ENCODE data around the gene PABPN1.
"Not testable (repeated sequence)": the region's sequence is repeated elsewhere in the genome, so short reads cannot be mapped to it uniquely, and the experiment has no call there.

The PABPN1 gene

DNA sequence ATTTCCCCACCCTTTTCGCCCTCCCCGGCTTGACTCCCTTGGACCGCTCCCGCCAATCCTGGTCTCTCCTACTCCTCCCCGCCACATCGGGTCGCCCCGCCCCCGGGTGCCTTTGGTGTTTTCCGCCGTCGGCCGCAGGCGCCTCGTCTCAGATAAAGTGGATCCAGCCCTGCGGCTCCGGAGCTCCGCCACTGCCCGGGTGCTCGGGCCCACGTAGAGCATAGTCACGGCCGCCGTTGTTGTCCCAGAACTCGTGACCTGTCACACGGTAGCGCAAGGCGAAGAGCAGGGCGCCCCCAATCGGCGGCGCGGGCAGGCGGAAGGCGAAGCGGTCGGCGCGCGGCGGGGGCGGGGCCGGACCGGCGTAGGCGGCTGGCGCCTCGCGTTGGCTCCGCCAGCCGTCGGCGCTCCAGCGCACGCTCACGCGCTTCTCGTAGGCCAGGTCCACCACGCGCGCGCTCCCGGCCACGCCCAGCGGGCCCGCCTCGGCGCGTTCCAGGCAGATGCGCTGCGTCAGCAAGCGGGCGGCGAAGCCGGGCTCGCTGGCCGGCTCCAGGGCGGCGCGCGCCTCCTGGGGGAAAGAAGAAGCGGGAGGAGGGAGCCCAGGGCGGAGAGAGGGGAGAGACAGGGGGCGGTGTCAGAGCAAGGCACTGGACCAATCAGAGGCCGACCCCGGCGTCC lies 19.8 kb upstream of the PABPN1 start:
- DNase-seq (ENCODE audit: low read depth, low spot score), result peak; percentile 98

DNA sequence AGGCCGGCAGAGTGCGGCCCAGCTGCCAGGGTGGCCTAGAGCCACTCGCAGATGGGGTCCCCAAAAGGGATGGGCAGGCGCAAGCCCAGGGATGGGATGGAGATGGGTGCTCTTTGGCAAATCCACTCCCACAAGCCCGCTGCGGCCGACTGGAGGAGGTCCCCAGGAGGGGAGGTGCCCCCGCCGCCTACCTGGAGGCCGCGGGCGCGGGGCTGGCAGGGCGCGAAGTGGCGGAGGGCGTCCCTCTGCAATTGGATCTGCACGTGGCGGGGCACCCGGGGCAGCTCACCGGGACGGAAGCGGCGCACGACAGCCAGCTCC lies 19.3 kb upstream of the PABPN1 start:
- no peak for DNase-seq (ENCODE audit: low read depth, low spot score)

DNA sequence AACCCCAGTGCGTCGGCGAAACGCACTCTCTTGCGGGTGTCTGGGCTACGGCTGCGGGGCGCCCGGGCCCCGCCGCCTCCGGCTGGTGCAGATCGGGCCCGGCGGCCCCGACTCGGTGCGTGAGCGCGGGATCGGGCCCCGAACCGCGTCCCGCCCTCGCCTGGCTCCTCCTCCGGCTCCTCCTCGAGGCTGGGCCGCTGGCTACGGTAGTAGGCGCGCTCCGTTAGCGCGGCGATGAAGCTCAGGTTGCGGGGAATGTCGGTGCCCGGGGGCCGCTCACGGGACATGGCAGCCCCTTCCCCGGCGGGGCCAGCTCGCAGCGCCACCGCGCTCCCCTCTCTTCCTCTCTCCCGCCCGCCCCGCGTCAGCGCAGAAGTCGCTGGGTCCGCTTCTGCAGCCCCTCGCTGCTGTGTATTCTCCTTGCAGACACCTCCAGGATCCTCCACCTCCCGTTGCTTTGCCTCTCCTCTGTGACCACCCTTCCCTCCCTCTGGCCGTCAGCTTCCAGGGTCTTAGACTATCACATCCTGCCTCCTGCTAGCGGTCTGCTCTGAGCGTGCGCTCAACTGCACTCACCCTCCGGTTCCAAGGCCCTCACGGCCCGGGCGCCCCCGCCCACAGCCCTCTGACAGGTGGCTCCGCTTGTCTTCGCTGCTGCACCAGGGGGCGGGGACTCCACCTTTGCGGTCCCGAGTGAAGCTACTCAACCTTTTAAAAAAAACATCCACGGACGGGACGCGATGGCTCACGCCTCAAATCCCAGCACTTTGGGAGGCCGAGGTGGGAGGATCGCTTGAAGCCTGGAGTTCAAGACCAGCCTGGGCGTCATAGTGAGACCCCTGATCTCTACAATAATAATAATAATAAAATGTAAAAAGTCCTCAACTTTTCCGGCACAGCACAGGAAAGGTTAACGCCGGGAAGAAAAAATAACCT lies 18.7 kb upstream of the PABPN1 start, which contains the start of gene PPP1R3E:
TSS of gene PPP1R3E (minus strand) at position 570 of the 936 bp plus-strand sequence. CDS start at position 287, 283 bp downstream.
- no peak for DNase-seq (ENCODE audit: low read depth, low spot score)

DNA sequence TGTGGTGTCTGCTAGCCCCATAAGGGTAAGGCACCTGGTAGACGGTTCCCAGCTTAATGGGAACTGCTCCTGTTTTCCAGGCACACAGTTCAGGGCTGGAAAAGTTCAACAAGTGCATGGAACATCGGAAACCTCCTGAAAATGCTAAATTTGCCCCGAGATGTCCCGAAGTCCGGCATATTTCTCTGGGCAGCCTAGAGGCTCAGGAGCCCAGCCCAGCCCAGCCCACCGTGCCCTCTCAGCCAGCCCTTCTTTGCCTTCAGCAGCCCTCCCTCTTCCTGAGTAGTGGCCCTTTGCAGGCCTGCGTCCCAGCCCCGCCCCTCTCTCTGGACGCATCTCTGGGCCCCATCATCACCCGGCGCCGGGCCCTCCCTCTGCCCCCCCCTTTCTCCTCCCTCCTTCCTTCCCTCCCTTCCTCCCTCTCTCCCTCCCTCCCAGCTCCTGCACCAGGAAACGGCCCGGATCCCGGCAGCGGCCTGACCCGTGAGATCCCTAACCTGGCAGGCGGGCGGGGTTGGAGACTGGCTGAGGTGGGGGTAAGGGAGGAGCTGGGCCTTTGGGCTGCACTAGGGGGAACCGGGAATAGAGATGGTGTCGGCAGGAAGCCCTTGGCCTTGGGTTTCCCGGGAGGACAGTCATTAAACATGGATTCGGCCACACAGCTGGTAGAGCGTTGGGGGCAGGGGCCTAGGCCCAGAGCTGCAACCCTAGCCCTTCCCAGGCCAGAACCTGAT lies 14.7 kb upstream of the PABPN1 start, which contains the start of gene BCL2L2:
TSS of gene BCL2L2 (plus strand) at position 422 of the 734 bp plus-strand sequence. CDS start 935 bp downstream, outside the sequence.
- no peak for DNase-seq (ENCODE audit: low read depth, low spot score)

DNA sequence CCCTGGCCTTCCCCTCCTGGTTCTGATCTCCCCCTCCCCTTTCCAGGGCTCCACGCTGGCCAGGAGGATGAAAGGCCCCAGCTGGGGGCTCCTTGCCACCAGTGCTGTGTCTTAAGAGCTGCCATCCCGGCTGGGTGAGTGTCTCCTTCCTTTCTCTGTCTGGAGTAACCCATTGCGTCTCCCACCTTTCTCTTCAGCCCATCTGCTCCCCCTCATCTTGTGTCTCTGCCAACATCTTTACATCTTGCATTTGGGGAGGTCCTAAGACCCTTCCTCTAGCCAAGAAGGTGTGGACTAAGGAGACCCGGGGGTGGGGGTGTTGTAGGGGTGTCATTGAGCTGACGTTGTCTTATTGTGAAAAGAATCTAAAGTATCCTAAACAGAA lies 14.1 kb upstream of the PABPN1 start:
- no peak for DNase-seq (ENCODE audit: low read depth, low spot score)

DNA sequence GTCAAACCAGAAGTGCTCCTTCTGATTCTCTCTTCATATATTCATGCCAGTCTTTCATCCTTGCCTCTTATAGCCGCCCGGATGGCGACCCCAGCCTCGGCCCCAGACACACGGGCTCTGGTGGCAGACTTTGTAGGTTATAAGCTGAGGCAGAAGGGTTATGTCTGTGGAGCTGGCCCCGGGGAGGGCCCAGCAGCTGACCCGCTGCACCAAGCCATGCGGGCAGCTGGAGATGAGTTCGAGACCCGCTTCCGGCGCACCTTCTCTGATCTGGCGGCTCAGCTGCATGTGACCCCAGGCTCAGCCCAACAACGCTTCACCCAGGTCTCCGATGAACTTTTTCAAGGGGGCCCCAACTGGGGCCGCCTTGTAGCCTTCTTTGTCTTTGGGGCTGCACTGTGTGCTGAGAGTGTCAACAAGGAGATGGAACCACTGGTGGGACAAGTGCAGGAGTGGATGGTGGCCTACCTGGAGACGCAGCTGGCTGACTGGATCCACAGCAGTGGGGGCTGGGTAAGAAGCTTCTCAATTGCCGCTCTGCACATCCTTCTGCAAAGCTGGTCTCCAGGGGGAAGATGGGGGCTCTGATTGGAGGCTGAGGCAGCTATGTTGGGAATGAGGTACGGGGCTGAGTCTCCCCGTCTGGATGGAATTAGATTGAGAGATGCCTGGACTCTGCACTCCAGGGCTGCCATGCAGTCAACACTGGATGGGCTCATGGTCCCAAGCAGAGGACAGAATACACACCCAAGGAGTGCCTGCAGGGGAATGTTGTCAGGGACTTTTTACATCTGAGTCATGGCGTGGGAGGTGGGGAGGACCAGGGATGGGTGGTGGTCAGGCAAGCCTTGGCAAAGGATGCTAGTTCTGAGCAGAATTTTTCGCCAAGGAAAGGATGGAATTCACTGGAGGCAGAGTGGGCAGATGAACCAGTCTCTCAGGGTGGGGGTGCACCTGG lies 13.3 kb upstream of the PABPN1 start:
- DNase-seq (ENCODE audit: low read depth, low spot score), result no peak

DNA sequence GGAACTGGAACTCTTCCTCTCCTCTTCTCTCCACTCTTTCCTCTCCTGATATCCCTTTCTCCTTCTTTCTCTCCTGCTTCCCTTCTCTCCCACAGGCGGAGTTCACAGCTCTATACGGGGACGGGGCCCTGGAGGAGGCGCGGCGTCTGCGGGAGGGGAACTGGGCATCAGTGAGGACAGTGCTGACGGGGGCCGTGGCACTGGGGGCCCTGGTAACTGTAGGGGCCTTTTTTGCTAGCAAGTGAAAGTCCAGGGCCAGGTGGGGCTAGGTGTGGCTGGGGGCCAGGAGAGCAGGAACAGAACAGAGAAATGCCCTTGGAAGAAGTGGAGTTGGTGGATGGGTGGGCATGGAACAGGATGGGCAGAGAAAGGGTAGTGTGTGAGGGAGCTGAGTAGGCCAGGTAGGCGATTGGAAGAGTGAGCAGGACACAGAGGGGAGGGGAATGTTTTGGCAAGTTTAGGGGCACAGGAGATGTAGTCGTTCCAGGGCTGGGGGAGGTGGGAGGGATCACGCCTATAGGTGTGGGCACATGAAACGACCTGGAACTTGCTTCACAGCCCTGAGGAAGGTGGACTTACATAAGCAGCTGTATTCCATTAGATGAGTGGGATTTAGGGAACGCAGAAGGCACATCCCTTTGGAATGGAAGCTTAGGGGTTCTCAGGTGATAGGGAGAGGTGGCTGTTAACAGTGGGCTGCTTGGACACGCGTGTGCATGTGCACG lies 12.4 kb upstream of the PABPN1 start:
- no peak for DNase-seq (ENCODE audit: low read depth, low spot score)

DNA sequence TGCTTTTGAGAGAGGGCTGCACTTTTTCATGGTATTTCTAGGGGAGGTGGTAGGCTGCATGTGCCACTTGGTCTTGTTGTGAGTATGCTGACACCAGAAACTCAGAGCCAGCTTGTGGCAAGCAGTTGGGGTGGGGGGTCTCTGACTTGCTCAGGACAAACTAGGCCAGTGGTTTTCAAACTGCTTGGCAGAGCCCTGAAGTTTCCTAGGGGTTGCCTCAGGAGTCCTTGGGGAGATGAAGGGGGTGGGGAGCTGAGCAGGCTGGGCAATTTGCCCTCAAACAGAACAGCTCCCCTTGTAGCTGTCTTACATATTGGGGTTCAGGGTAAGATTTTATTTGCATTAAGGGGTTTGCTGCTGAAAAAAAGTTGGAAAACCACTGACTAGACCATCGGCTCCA lies 10.7 kb upstream of the PABPN1 start:
- no peak for DNase-seq (ENCODE audit: low read depth, low spot score)

DNA sequence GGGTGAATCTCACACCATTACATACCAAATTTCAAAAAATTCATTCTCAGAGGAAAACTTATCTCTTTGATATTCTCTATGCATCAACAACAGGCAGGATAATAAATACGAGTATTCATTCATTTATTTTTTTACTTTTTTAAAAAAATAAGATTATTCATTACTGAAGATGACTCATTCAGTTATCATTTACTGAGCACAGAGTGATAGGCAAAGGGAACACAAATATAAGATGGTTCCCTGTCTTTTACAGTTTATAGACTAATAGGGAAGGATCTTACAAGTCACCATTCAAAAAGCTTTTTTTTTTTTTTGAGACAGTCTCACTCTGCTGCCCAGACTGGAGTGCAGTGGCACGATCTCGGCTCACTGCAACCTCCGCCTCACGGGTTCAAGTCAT lies 5.0 kb upstream of the PABPN1 start:
- DNase-seq (ENCODE audit: low read depth, low spot score), result no peak

DNA sequence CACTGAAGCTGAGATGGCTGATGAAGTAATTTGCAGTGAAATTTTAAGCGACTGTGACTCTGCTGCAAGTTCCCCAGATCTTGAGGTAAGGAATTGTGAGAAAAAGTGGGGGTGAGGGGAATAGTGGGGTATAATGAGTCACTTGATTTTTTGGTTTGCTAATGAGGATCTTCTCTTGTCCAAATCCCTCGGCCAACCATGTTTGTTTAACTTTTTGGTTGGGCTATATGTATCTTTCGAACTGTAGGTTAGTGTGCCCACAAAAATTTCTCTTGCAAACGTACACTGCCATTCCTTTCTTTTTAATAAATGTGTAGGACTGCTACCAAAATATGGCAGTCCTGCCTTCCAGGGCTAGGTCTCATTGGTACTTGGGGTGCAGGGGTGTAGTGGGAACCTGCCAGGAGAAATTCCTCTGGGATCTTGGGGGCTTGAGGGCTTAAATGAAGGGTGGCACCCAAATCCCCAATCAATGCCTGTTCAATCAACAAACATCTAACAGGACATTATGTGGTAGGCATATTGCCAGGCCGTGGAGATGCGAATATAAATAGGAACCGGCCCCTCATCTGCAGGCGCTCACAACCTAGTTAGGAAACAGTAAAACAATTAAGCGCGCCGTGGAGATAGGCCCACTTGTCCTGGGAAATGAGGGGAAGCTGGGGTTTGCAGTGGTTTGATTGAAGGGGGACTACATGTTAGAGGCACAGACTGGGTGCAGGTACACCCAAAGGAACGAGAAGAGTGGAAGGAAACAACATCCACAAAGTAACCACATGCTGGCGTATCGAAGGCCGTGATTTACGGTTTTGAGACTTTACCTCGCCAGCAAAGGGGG lies 1.3 kb upstream of the PABPN1 start:
- no peak for DNase-seq (ENCODE audit: low read depth, low spot score)

DNA sequence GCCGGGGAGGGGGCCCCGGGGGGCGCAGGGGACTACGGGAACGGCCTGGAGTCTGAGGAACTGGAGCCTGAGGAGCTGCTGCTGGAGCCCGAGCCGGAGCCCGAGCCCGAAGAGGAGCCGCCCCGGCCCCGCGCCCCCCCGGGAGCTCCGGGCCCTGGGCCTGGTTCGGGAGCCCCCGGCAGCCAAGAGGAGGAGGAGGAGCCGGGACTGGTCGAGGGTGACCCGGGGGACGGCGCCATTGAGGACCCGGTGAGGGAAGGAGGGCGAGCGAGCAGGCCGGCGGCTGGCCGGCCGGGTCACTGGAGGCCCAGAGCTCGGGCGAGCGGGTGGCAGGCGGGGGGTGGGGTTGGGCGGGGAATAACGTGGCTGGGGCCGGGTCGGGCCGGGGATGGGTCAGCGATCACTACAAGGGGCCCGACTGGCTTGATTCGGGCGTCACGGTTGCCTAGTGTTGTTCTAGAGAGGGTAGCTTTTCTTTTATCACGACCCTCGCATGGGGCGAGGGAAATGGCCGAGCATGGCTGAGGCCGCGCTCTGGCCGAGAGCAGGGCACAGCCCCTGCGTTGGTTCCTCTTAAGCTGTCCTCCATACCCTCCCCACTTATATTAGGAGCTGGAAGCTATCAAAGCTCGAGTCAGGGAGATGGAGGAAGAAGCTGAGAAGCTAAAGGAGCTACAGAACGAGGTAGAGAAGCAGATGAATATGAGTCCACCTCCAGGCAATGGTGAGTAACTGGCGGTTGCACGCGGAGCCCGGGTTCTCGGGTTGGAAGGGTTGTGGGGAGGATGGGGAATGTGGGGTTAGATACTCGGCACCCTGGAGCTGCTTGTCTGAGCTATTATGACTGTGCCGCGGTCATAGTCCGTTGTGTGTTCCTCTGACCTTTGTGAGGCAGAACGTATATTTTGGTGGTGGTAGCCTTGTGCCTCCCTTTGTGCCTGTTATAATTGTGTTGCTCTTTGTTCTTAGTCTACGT lies 603 bp downstream of the PABPN1 start:
- DNase-seq (ENCODE audit: low read depth, low spot score), result no peak

DNA sequence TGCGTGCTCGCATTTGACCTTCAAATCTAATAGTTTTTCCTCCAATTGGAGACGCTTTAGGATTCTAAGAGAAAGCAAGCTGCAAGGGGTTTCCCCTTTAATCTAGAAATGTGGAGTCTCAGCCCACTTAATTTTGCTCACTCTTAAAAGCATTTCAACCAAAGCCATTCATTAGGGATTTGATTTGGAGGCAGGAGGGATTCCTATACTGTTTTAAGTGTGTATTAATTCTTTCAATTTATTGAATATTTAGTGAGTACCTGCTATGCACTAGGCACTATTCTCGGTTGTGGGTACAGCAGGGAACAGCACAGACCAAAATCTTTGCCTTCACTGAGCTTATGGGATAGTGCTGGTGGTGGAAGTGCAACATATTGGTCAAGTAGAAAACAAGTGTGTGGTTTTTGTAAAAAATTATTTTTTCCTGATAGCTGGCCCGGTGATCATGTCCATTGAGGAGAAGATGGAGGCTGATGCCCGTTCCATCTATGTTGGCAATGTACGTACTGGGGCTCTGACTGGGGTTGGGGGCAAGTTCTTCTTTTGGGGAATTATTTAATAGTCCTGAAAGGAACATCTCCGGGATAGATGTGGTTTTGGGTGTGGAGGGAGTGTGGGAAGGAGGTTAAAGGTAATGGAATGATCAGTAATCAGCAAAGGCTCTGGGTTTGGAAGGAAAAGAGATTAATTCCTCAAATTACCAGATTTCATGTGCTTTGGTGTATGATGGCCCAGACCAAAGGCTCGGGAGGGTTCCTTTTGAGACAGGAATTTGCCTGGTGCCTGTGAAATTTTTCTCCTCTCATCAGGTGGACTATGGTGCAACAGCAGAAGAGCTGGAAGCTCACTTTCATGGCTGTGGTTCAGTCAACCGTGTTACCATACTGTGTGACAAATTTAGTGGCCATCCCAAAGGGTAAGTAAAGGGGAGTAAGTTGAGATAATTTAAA lies 1.6 kb downstream of the PABPN1 start:
- DNase-seq (ENCODE audit: low read depth, low spot score), result no peak

DNA sequence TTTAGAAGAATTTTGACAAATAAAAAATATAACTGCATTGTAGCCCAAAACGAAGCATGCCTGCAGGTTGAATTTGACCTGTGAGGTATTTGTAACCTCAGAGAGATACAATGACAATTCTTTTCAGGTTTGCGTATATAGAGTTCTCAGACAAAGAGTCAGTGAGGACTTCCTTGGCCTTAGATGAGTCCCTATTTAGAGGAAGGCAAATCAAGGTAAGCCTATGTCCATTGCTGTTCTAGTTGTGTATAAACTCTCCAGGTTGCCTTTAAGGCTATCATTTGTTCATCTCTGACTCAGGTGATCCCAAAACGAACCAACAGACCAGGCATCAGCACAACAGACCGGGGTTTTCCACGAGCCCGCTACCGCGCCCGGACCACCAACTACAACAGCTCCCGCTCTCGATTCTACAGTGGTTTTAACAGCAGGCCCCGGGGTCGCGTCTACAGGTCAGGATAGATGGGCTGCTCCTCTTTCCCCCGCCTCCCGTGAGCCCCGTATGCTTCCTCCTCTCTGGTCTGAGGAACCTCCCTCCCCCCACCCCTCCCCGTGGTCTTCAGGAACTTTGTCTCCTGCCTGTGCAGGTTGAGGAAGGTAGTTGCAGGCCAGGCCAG lies 2.7 kb downstream of the PABPN1 start:
- no peak for DNase-seq (ENCODE audit: low read depth, low spot score)

DNA sequence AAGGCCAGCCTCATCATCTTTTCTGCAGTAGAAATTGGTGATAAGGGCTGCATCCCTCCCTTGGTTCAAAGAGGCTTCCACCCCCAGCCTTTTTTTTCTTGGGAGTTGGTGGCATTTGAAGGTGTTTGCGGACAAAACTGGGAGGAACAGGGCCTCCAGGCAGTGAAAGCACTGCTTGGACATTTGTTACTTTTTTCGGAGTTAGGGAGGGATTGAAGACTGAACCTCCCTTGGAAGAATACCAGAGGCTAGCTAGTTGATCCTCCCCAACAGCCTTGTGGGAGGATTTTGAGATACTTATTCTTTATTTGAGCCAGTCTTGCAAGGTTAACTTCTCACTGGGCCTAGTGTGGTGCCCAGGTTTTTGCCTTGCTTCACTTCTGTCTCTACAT lies 3.2 kb downstream of the PABPN1 start:
- DNase-seq (ENCODE audit: low read depth, low spot score), result no peak

DNA sequence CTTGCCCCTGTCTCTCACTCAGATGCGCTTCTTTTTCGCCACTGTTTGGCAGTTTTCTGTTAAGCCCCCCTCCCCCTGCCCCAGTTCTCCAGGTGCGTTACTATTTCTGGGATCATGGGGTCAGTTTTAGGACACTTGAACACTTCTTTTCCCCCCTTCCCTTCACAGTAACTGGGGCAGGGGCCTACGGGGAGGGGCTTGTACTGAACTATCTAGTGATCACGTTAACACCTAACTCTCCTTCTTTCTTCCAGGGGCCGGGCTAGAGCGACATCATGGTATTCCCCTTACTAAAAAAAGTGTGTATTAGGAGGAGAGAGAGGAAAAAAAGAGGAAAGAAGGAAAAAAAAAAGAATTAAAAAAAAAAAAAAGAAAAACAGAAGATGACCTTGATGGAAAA lies 3.7 kb downstream of the PABPN1 start:
- no peak for DNase-seq (ENCODE audit: low read depth, low spot score)

DNA sequence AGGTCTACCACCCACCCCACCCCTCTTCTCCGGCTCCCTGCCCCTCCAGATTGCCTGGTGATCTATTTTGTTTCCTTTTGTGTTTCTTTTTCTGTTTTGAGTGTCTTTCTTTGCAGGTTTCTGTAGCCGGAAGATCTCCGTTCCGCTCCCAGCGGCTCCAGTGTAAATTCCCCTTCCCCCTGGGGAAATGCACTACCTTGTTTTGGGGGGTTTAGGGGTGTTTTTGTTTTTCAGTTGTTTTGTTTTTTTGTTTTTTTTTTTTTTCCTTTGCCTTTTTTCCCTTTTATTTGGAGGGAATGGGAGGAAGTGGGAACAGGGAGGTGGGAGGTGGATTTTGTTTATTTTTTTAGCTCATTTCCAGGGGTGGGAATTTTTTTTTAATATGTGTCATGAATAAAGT lies 4.5 kb downstream of the PABPN1 start:
- DNase-seq (ENCODE audit: low read depth, low spot score), result not testable (repeated sequence)
